HepG2 (cell line): ENCODE results near the gene FMNL2. TPM values are rescaled to one million over a fixed set of nuclear protein-coding genes. Genes with fewer than 3 reads are reported as not detected.

Source experiments
- ATAC-seq: fragments of 200-7000 bp; cut with Tn5 transposase; 3 replicates; pipeline ENCODE4 v1.9.1; 2020; ENCODE audit warnings: mild to moderate bottlenecking, moderate library complexity
- BruUV-seq: library from RNA; stranded (reverse); fragments of 400-500 nt; replicated peaks from 2 replicates; lab custom pipeline; 2021; lab: Mats Ljungman, UMichigan
- CTCF ChIA-PET: fragments of 300-600 bp; formaldehyde crosslinking; extraction: SDS; loops from one replicate; lab custom pipeline; 2021; ENCODE audit warnings: low total read pairs, inconsistent platforms, low intra/inter-chr PET ratio; lab: Yijun Ruan, JAX
- POLR2A ChIA-PET: fragments of 350-600 bp; sonication (Branson Sonifier 250); formaldehyde crosslinking; loops from one replicate; lab custom pipeline; 2020; ENCODE audit warnings: antibody characterized with exemption, inconsistent platforms; lab: Yijun Ruan, JAX
- DNase-seq: peaks from one replicate; pipeline ENCODE4 v3.0.0-alpha.2; 2015; ENCODE audit warnings: low spot score
- FAIRE-seq: peaks from 3 replicates; lab custom pipeline; 2011; peaks lifted over from hg19 to GRCh38; lab: Jason Lieb, UNC
- H2AFZ ChIP-seq: one replicate; pipeline ENCODE4 v1.6.1; 2011; ENCODE audit warnings: low read length, inconsistent platforms
- H3K27ac ChIP-seq: fragments of 300-600 bp; 3 replicates; pipeline ENCODE4 v1.8.0; 2011; ENCODE audit warnings: mixed run types, mild to moderate bottlenecking, mixed read lengths, low read length, inconsistent platforms; ENCODE audit not compliant: insufficient read depth; ENCODE audit errors: extremely low read length
- H3K27me3 ChIP-seq, 2 experiments: fragments of 200-600 bp in 1 of 2; 2 replicates in 1 of 2; 3 replicates in 1 of 2; pipeline versions ENCODE4 v1.6.0 to v1.8.0; 2011; ENCODE audit warnings: low read length in 2 of 2, mild to moderate bottlenecking in 2 of 2, moderate library complexity in 2 of 2, inconsistent platforms in 1 of 2; ENCODE audit not compliant: insufficient read depth in 2 of 2, control insufficient read depth in 1 of 2
- H3K36me3 ChIP-seq, 2 experiments: fragments of 200-600 bp in 1 of 2; replicated peaks in 1 of 2; 2 replicates in 1 of 2; 3 replicates in 1 of 2; pipeline versions ENCODE4 v1.5.1 to v1.8.0; 2011; ENCODE audit warnings: low read length in 2 of 2, inconsistent platforms in 1 of 2; ENCODE audit not compliant: insufficient read depth in 2 of 2, control insufficient read depth in 1 of 2
- H3K4me1 ChIP-seq: 2 replicates; pipeline ENCODE4 v1.5.1; 2012; ENCODE audit warnings: low read length, inconsistent platforms; ENCODE audit not compliant: insufficient read depth
- H3K4me2 ChIP-seq: 2 replicates; pipeline ENCODE4 v1.6.0; 2011; ENCODE audit warnings: low read depth, low read length, inconsistent platforms
- H3K4me3 ChIP-seq, 3 experiments: fragments of 200-600 bp in 1 of 3; sonication (generic), shearing (Covaris generic) in 1 of 3; replicated peaks in 1 of 3; 2 replicates each; pipeline ENCODE4 v1.5.1; 2011 to 2016; ENCODE audit warnings: low read length in 3 of 3, inconsistent platforms in 2 of 3, low read depth in 2 of 3, mild to moderate bottlenecking in 2 of 3, control low read depth in 1 of 3, mixed read lengths in 1 of 3; ENCODE audit not compliant: insufficient read depth in 1 of 3
- H3K79me2 ChIP-seq: one replicate; pipeline ENCODE4 v1.6.1; 2011; ENCODE audit warnings: low read length, inconsistent platforms; ENCODE audit not compliant: insufficient read depth
- H3K9ac ChIP-seq: 2 replicates; pipeline ENCODE4 v1.6.0; 2011; ENCODE audit warnings: mild to moderate bottlenecking, low read depth, low read length, inconsistent platforms; ENCODE audit not compliant: insufficient read depth
- H3K9me3 ChIP-seq: 2 replicates; pipeline ENCODE4 v1.5.1; 2012; ENCODE audit warnings: mild to moderate bottlenecking, low read length
- H4K20me1 ChIP-seq: 2 replicates; pipeline ENCODE4 v1.6.0; 2011; ENCODE audit warnings: inconsistent platforms, mild to moderate bottlenecking, low read length, moderate library complexity; ENCODE audit not compliant: insufficient read depth
- MEF2D ChIP-seq: sonication (generic); formaldehyde crosslinking; IDR thresholded peaks from 2 replicates; pipeline ENCODE4 v1.5.1; 2020; ENCODE audit warnings: mild to moderate bottlenecking, missing genetic modification reagents
- PAF1 ChIP-seq: IDR thresholded peaks from 2 replicates; pipeline ENCODE4 v1.6.1; 2016; ENCODE audit warnings: missing genetic modification reagents, missing compliant biosample characterization
- POLR2A ChIP-seq, 2 experiments: IDR thresholded peaks; 2 replicates each; pipeline ENCODE4 v1.6.1; 2011; ENCODE audit warnings: low read depth in 2 of 2, low read length in 2 of 2, mild to moderate bottlenecking in 1 of 2, moderate library complexity in 1 of 2; ENCODE audit not compliant: insufficient read depth in 1 of 2
- POLR2G ChIP-seq: fragments of 200-400 bp; formaldehyde crosslinking; IDR thresholded peaks from 2 replicates; pipeline ENCODE4 v1.6.1; 2018; ENCODE audit warnings: mild to moderate bottlenecking, low read depth, low read length, moderate library complexity
- RBM22 ChIP-seq: fragments of 200-400 bp; formaldehyde crosslinking; optimal IDR thresholded peaks from 2 replicates; pipeline ENCODE3; 2017; ENCODE audit warnings: mild to moderate bottlenecking, low read length, moderate library complexity
- SRSF4 ChIP-seq: fragments of 200-400 bp; formaldehyde crosslinking; IDR thresholded peaks from one replicate; pipeline ENCODE4 v1.6.1; 2018; ENCODE audit warnings: mild to moderate bottlenecking, low read depth, low read length, moderate library complexity; ENCODE audit not compliant: poor library complexity, severe bottlenecking
- TOE1 ChIP-seq: sonication (generic); formaldehyde crosslinking; IDR thresholded peaks from 2 replicates; pipeline ENCODE4 v1.4.0; 2020; ENCODE audit warnings: mild to moderate bottlenecking, missing genetic modification reagents
- ZFP91 ChIP-seq: sonication (generic); formaldehyde crosslinking; IDR thresholded peaks from 2 replicates; pipeline ENCODE4 v1.9.0; 2022; ENCODE audit warnings: missing genetic modification reagents, mild to moderate bottlenecking, borderline replicate concordance
- ZNF460 ChIP-seq: sonication (generic); formaldehyde crosslinking; IDR thresholded peaks from 2 replicates; pipeline ENCODE4 v1.5.1; 2020; ENCODE audit warnings: missing genetic modification reagents, mild to moderate bottlenecking, borderline replicate concordance
- WGBS: methylation state at CpG from one replicate; pipeline ENCODE4 v1.1.6; 2017; ENCODE audit warnings: low lambda C conversion rate; 5-methylcytosine and 5-hydroxymethylcytosine counted together
- in situ Hi-C: cut with HindIII; loops from 2 replicates; pipeline ENCODE4 v1.10.0; 2017; ENCODE audit warnings: low pct_unique_long_range_greater_than_20kb; ENCODE audit not compliant: extremely low pct_ligation_motif_present
- intact Hi-C: fragments of 100-400 bp; cut with micrococcal nuclease; formaldehyde crosslinking; loops from one replicate; pipeline ENCODE4 v1.10.0; 2022; ENCODE audit not compliant: unreplicated experiment
- polyA plus RNA-seq, 8 experiments: library from polyadenylated mRNA; depleted of rRNA in 3 of 8; stranded (reverse) in 7 of 8; unstranded in 1 of 8; fragments of >200 nt; fragmentation: Illumina TruSeq in 4 of 8; extraction: Trizol in 4 of 8; gene quantifications; 2 replicates each; pipeline versions ENCODE4 v1.2.1 to v1.2.3, GENCODE V29; 2011 to 2016; ENCODE audit warnings: low read depth in 4 of 8, missing spikeins in 1 of 8, mixed read lengths in 1 of 8; ENCODE audit not compliant: insufficient read depth in 1 of 8
- total RNA-seq, 5 experiments: library from RNA; depleted of rRNA; stranded (reverse); fragments of >200 nt; fragmentation: Illumina TruSeq; extraction: Trizol; gene quantifications; 2 replicates each; pipeline ENCODE4 v1.2.3, GENCODE V29; 2016; ENCODE audit warnings: low read depth in 1 of 5

Gene FMNL2
- total and polyA plus RNA-seq, 2 of the 13 experiments (the other 11 are each of a cell fraction or from before 2014, with no cell fraction given) = 66.5 to 67.7 TPM

- Histone ChIP-seq H3K36me3 (peaks cover 5 to 30% of the 10 kb centered on the region in 2 experiments), H3K9ac (no peak overlapping the region), H3K4me2 (no peak overlapping the region), H4K20me1 (peaks cover 10% of the 10 kb centered on the region; the same call in 1 of the 2 replicates), H3K27ac (no peak overlapping the region), H3K79me2 (no peaks in the 10 kb centered on the region), H3K27me3 (no peaks in the 10 kb centered on the region), H3K9me3 (no peaks in the 10 kb centered on the region), H3K4me1 (peaks cover 27% of the 10 kb centered on the region), H2AFZ (no peak overlapping the region), H3K4me3 (no peak overlapping the region)
- no peak for ATAC-seq
- intact Hi-C loops (no loop called here), in situ Hi-C loops (loop anchor here (25.0 kb wide), 1 partner anchor 1188 kb away; no protein-coding TSS in a partner anchor)
- no peak for TF ChIP-seq ZNF460 (CRISPR knock-in tag)
- peak; percentile 96 for TF ChIP-seq RBM22
- no peak for TF ChIP-seq MEF2D
- TF ChIP-seq ZFP91 (CRISPR knock-in tag) = no peak
- no peak for TF ChIP-seq TOE1 (CRISPR knock-in tag)
- 0 out of 4 replicates have a peak, but pooled peaks of 1 of the 2 experiments have one; percentile 12 for TF ChIP-seq POLR2A (IDR thresholded peaks at IDR 0.05; ENCODE audit: insufficient read depth in 1 of 2, low read depth in 2 of 2, low read length in 2 of 2)
- peak; percentile 1; the same call in 1 of the 2 replicates for TF ChIP-seq PAF1 (CRISPR knock-in tag)
- 0 out of 2 replicates have a peak, but pooled peaks have one; percentile 14 for TF ChIP-seq POLR2G
- TF ChIP-seq SRSF4 = peak; percentile 24
- no peak for FAIRE-seq
- no peak for DNase-seq
- ChIA-PET CTCF (no interaction called here), POLR2A (no interaction called here)
- no TSS peak for BruUV-seq
- 67% methylated on average over 1 of the region's 1 CpG for WGBS
These were observed 315.0 kb downstream of the FMNL2 start for GRCh38 chr2:152649997-152650396.
